Gastroesophageal sphincter (tissue), 4 donors: ENCODE data around the gene ARHGAP1. TPM values are rescaled to one million over a fixed set of nuclear protein-coding genes. Genes with fewer than 3 reads are reported as not detected.
A peak's percentile ranks its signal among the peaks of the same experiment; 100 is the strongest.

Source experiments
- ATAC-seq: fragments of 150-250 bp; one replicate; pipeline ENCODE4 v1.9.1; 2016; ENCODE audit warnings: mild to moderate bottlenecking, moderate library complexity
- H3K27ac ChIP-seq, 4 donors: fragments of 200-600 bp; sonication (generic) in 3 of 4; 1 replicate in 3 of 4; 2 replicates in 1 of 4; pipeline ENCODE4 v1.5.1; 2016 to 2019
- H3K27me3 ChIP-seq: fragments of 200-600 bp; sonication (generic); one replicate; pipeline ENCODE4 v1.5.1; 2019
- H3K36me3 ChIP-seq, 2 donors: fragments of 200-600 bp; sonication (generic); one replicate each; pipeline ENCODE4 v1.5.1; 2019; ENCODE audit warnings: control low read depth in 1 of 2
- H3K4me1 ChIP-seq, 3 donors: fragments of 200-600 bp; sonication (generic); 1 replicate in 2 of 3; 2 replicates in 1 of 3; pipeline ENCODE4 v1.5.1; 2016 to 2019; ENCODE audit warnings: control low read depth in 2 of 3
- H3K4me3 ChIP-seq, 2 donors: fragments of 200-600 bp; sonication (generic); one replicate each; pipeline ENCODE4 v1.5.1; 2019; ENCODE audit warnings: mild to moderate bottlenecking in 1 of 2, moderate library complexity in 1 of 2
- H3K9me3 ChIP-seq, 3 donors: fragments of 200-600 bp; sonication (generic); one replicate each; pipeline ENCODE4 v1.5.1; 2017 to 2019; ENCODE audit warnings: control low read depth in 2 of 3
- EP300 ChIP-seq: sonication (generic); formaldehyde crosslinking; IDR thresholded peaks from one replicate; pipeline ENCODE4 v1.6.1; 2017; ENCODE audit warnings: antibody characterized with exemption, mild to moderate bottlenecking
- POLR2A ChIP-seq, 2 donors: fragments of 450-650 bp; IDR thresholded peaks; one replicate each; pipeline ENCODE4 v1.6.1; 2017; ENCODE audit warnings: antibody characterized with exemption in 2 of 2, mild to moderate bottlenecking in 2 of 2, moderate library complexity in 1 of 2
- POLR2AphosphoS5 ChIP-seq: sonication (generic); formaldehyde crosslinking; IDR thresholded peaks from one replicate; pipeline ENCODE4 v1.6.1; 2017; ENCODE audit warnings: antibody characterized with exemption
- WGBS, 2 donors: methylation state at CpG; one replicate each; pipeline ENCODE4 v1.1.5; 2018; ENCODE audit warnings: low coverage in 1 of 2; 5-methylcytosine and 5-hydroxymethylcytosine counted together
- total RNA-seq, 4 donors: library from RNA; depleted of rRNA; stranded (reverse); fragments of >200 nt; gene quantifications; one replicate each; pipeline ENCODE4 v1.1.0, GENCODE V29; 2016
- TF ChIP-seq, protein P1 (sequence below), 4 experiments: fragments of 200-600 bp in 2 of 4; fragments of 450-650 bp in 2 of 4; sonication (generic) in 1 of 4; IDR thresholded peaks; one replicate each; pipeline ENCODE4 v1.5.1; 2017 to 2019; ENCODE audit warnings: antibody characterized with exemption in 4 of 4, mild to moderate bottlenecking in 2 of 4, moderate library complexity in 2 of 4

Gene ARHGAP1
- total RNA-seq, 4 donors from 2014 or later = 57.3 to 105 (median 64.0) TPM

DNA sequence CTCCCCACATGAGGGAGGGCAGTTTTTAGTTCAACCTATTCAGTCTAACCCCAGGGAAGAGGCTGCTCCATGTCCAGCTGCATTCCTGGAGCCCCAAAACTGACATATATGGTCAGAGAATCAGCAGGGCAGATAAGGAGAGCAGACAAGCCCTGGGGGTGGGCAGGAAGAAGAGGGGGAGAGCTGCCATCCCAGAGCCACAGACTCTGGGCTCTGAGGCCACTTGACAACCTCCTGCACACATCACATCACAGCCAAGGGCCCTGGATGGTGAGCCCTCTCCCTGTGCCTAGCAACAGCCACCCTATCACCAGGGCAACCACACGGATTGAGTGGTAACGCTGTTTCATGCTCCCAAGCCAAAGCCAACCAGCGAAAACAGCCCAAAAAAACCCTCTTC is 3.1 kb downstream of the ARHGAP1 start:
- H3K9me3 ChIP-seq = no peaks in the 10 kb centered on the region
- no peak for ATAC-seq
- H3K36me3 ChIP-seq = peaks cover 0 to 52% of the 10 kb centered on the region in 2 donors
- peak overlapping the region in 3 of 4 donors; percentile 53 to 59 (median 55) for H3K27ac ChIP-seq
- H3K27me3 ChIP-seq = no peaks in the 10 kb centered on the region
- 45 to 50% methylated on average over 2 to 3 of the region's 3 CpGs for WGBS, 2 donors
- H3K4me1 ChIP-seq = peaks cover 0 to 75% (median 52%) of the 10 kb centered on the region in 3 donors
- peak overlapping the region in 1 of 2 donors; percentile 10 for H3K4me3 ChIP-seq
- TF ChIP-seq POLR2AphosphoS5 (no peak), EP300 (no peak), POLR2A (IDR thresholded peaks at IDR 0.05) (no peak)
- TF ChIP-seq, protein P1, sequence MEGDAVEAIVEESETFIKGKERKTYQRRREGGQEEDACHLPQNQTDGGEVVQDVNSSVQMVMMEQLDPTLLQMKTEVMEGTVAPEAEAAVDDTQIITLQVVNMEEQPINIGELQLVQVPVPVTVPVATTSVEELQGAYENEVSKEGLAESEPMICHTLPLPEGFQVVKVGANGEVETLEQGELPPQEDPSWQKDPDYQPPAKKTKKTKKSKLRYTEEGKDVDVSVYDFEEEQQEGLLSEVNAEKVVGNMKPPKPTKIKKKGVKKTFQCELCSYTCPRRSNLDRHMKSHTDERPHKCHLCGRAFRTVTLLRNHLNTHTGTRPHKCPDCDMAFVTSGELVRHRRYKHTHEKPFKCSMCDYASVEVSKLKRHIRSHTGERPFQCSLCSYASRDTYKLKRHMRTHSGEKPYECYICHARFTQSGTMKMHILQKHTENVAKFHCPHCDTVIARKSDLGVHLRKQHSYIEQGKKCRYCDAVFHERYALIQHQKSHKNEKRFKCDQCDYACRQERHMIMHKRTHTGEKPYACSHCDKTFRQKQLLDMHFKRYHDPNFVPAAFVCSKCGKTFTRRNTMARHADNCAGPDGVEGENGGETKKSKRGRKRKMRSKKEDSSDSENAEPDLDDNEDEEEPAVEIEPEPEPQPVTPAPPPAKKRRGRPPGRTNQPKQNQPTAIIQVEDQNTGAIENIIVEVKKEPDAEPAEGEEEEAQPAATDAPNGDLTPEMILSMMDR (IDR thresholded peaks at IDR 0.05) = no peak

DNA sequence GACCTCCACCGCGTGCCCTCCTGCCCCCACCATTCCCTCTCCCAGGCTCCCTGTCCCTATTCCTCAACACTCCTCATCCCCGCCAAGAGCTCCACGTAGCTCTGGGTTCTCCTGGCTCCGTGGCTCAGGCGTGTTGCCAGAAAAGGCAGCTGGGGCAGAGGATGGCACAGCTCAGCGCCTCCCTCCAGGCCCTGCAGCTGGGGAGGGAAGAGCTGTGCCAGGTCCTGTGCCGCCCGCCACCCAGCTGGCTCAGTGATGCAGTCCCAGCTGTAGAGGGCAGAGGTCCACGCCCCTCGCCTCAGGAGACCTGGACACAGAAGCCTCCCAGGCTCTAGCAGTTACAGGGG is 4.2 kb downstream of the ARHGAP1 start:
- 60% methylated on average over 1 of the region's 11 CpGs; no CpG with 5 or more reads in 1 of the 2 donors for WGBS, 2 donors
- H3K27ac ChIP-seq = peak overlapping the region in 3 of 4 donors; percentile 18 to 53 (median 48)

DNA sequence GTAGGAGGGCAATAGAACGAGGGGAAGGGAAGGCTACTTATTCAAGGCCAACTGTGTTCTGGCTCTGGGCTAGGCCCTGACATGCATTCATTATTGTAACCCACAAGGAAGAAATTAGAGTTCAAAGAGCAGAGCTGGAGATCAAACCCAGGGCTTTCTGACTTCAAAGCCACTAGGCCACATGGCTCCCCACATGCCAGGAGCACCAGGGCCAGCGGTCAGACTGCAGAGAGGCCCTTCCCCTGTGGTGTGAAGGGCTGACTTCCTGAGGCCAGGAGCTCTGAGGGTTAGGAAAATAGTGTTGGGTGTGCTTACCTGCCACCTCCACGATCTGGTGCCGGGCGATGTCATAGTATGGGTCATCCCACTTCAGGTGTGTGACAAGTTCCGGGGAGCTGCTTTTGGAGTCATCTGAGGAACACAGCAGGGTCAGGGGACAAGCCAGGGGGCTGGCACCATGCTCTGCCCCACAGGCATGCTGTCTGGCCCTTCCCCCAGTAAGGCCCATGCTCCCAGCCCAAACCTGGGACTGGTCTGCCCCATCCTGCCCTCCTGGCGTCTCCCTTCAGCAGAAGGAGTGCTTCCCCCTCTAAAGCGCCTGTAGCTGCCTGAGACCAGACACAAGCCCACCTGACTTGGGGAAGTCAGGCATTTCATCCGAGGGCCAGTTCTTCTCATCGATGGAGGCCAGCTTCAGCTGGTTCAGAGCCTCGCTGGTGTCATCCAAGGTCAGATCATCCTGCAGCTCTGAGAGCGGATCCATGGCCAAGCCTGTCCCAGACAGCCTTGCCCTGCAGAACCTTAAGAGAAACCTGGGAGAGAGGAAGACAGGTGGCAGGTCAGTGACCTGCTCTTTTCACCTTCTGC is 4.8 kb downstream of the ARHGAP1 start:
- Histone ChIP-seq H3K36me3 (peaks cover 0 to 65% of the 10 kb centered on the region in 2 donors), H3K4me1 (peaks cover 0 to 64% (median 42%) of the 10 kb centered on the region in 3 donors), H3K9me3 (no peaks in the 10 kb centered on the region), H3K27ac (peak overlapping the region in 3 of 4 donors; percentile 48 to 53 (median 50)), H3K4me3 (no peak overlapping the region), H3K27me3 (no peaks in the 10 kb centered on the region)
- no peak for ATAC-seq
- 83 to 100% methylated on average over 1 to 2 of the region's 12 CpGs for WGBS, 2 donors
- no peak for TF ChIP-seq POLR2A (IDR thresholded peaks at IDR 0.05)
- no peak for TF ChIP-seq POLR2AphosphoS5
- no peak for TF ChIP-seq EP300
- TF ChIP-seq, protein P1 (IDR thresholded peaks at IDR 0.05) = no peak

More for the DNA sequence above, 4.2 kb downstream of the ARHGAP1 start:
- H3K27me3 ChIP-seq = no peaks in the 10 kb centered on the region
- peaks cover 0 to 64% (median 42%) of the 10 kb centered on the region in 3 donors for H3K4me1 ChIP-seq
- no peaks in the 10 kb centered on the region for H3K9me3 ChIP-seq
- TF ChIP-seq EP300 (no peak), POLR2A (IDR thresholded peaks at IDR 0.05) (no peak), POLR2AphosphoS5 (no peak)
- TF ChIP-seq, protein P1 (IDR thresholded peaks at IDR 0.05) = no peak
- ATAC-seq = no peak
- H3K36me3 ChIP-seq = peaks cover 0 to 59% of the 10 kb centered on the region in 2 donors
- no peak overlapping the region for H3K4me3 ChIP-seq

DNA sequence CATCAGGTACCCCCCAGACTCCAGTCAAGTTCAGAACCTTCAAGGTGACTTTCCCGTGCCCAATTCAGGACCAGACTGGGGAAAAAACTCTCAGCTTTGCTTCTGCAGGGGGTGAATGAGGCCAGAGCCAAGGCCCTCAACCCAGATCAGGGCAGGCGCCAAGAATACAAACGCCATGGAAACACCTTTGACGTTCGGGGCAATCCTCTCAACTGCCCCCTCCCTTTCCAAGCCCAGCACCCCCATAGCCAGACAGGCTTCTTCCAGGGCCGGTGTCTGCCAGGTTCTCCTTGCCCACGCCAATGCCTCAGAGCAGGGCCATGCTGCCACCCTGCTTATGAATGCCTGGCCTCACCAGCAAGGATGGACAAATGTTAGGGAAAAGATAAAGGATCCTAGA is 5.8 kb downstream of the ARHGAP1 start:
- no peak for ATAC-seq
- TF ChIP-seq POLR2A (IDR thresholded peaks at IDR 0.05) (no peak), EP300 (no peak)
- TF ChIP-seq, protein P1 (IDR thresholded peaks at IDR 0.05) = no peak
- H3K36me3 ChIP-seq = peaks cover 0 to 75% of the 10 kb centered on the region in 2 donors
- H3K4me3 ChIP-seq = no peak overlapping the region
- H3K4me1 ChIP-seq = peaks cover 0 to 59% (median 42%) of the 10 kb centered on the region in 3 donors
- H3K9me3 ChIP-seq = no peaks in the 10 kb centered on the region
- peak overlapping the region in 3 of 4 donors; percentile 48 to 62 (median 50) for H3K27ac ChIP-seq
- 68% methylated on average over 3 of the region's 7 CpGs; no CpG with 5 or more reads in 1 of the 2 donors for WGBS, 2 donors
- no peaks in the 10 kb centered on the region for H3K27me3 ChIP-seq
